Stimulated activated CD8-positive, alpha-beta memory T cell treated with anti-CD3 and anti-CD28 coated beads, Interleukin-15, amount 100 ng/mL, for 48 hours (primary cell): ENCODE data around the gene TCF7L2.

Experiments used
- DNase-seq, 2 donors: peaks; one replicate each; pipeline ENCODE4 v3.0.0-alpha.2; 2020; ENCODE audit warnings: low read depth in 2 of 2

Gene TCF7L2

GRCh38 chr10:113142601-113143362 is 192.7 kb downstream of the TCF7L2 start:
- DNase-seq, result no peak

GRCh38 chr10:113144576-113144975 is 194.5 kb downstream of the TCF7L2 start:
- DNase-seq, result no peak

GRCh38 chr10:113148071-113148825 is 198.2 kb downstream of the TCF7L2 start:
- DNase-seq, result no peak

GRCh38 chr10:113148901-113149300 is 198.9 kb downstream of the TCF7L2 start:
- no peak for DNase-seq

- DNase-seq, result no peak
Measured at GRCh38 chr10:113149626-113150025, 199.6 kb downstream of the TCF7L2 start.

GRCh38 chr10:113151190-113151666 is 201.2 kb downstream of the TCF7L2 start:
- no peak for DNase-seq

- no peak for DNase-seq
Measured at GRCh38 chr10:113153493-113154102, 203.6 kb downstream of the TCF7L2 start.

GRCh38 chr10:113157441-113157840 is 207.4 kb downstream of the TCF7L2 start:
- no peak for DNase-seq

- no peak for DNase-seq
Measured at GRCh38 chr10:113158183-113158582, 208.1 kb downstream of the TCF7L2 start.

GRCh38 chr10:113159563-113159962 is 209.5 kb downstream of the TCF7L2 start:
- no peak for DNase-seq

GRCh38 chr10:113160641-113161040 is 210.6 kb downstream of the TCF7L2 start:
- DNase-seq, result no peak

GRCh38 chr10:113161066-113161465 is 211.0 kb downstream of the TCF7L2 start:
- no peak for DNase-seq

GRCh38 chr10:113162960-113163359 is 212.9 kb downstream of the TCF7L2 start:
- no peak for DNase-seq

GRCh38 chr10:113165673-113166072 is 215.6 kb downstream of the TCF7L2 start:
- no peak for DNase-seq

- DNase-seq, result no peak
Measured at GRCh38 chr10:113167702-113168101, 217.7 kb downstream of the TCF7L2 start.

GRCh38 chr10:113168584-113168983 is 218.5 kb downstream of the TCF7L2 start:
- DNase-seq, result no peak

GRCh38 chr10:113169111-113169510 is 219.1 kb downstream of the TCF7L2 start:
- no peak for DNase-seq

- peak in 1 of 2 donors; percentile 16 for DNase-seq
Measured at GRCh38 chr10:113169853-113170460, 219.9 kb downstream of the TCF7L2 start.

- DNase-seq, result no peak
Measured at GRCh38 chr10:113171662-113172061, 221.6 kb downstream of the TCF7L2 start.

GRCh38 chr10:113175176-113175575 is 225.1 kb downstream of the TCF7L2 start:
- DNase-seq, result no peak

- DNase-seq, result no peak
Measured at GRCh38 chr10:113175756-113176651, 226.0 kb downstream of the TCF7L2 start.
